Endothelial cell of umbilical vein (primary cell): Measurements from ENCODE around the gene DIP2B. TPM values are rescaled to one million over a fixed set of nuclear protein-coding genes. Genes with fewer than 3 reads are reported as not detected.

Experiments
- BruUV-seq: library from RNA; stranded (reverse); fragments of 400-500 nt; replicated peaks from 2 replicates; lab custom pipeline; 2021; lab: Mats Ljungman, UMichigan
- CTCF ChIA-PET: fragments of 300-600, 350-600 bp; sonication (Branson Sonifier 250); formaldehyde crosslinking; loops from one replicate; lab custom pipeline; 2021; ENCODE audit warnings: antibody characterized with exemption, inconsistent platforms; lab: Charles Lee
- POLR2A ChIA-PET: fragments of 300-600, 350-600 bp; sonication (Branson Sonifier 250); formaldehyde crosslinking; loops from one replicate; lab custom pipeline; 2021; ENCODE audit warnings: antibody characterized with exemption, inconsistent platforms; lab: Charles Lee
- DNase-seq: peaks from one replicate; pipeline ENCODE4 v3.0.0-alpha.2; 2011; ENCODE audit warnings: low read depth, low spot score
- FAIRE-seq: peaks from 2 replicates; lab custom pipeline; 2011; peaks lifted over from hg19 to GRCh38; lab: Jason Lieb, UNC
- H2AFZ ChIP-seq: 2 replicates; pipeline ENCODE4 v1.6.0; 2012; ENCODE audit warnings: low read depth, low read length, control low read depth, inconsistent platforms
- H3K27ac ChIP-seq: 2 replicates; pipeline ENCODE4 v1.5.1; 2011; ENCODE audit warnings: low read depth, mild to moderate bottlenecking, control low read depth, low read length, moderate library complexity; ENCODE audit not compliant: insufficient read depth
- H3K27me3 ChIP-seq, 2 experiments: 2 replicates each; pipeline versions ENCODE4 v1.6.0 to v1.6.1; 2011; ENCODE audit warnings: low read length in 2 of 2, mixed read lengths in 1 of 2; ENCODE audit not compliant: control insufficient read depth in 2 of 2, insufficient read depth in 2 of 2
- H3K36me3 ChIP-seq, 2 experiments: 2 replicates in 1 of 2; 3 replicates in 1 of 2; pipeline ENCODE4 v1.5.1; 2011; ENCODE audit warnings: low read length in 2 of 2, mild to moderate bottlenecking in 1 of 2, moderate library complexity in 1 of 2; ENCODE audit not compliant: control insufficient read depth in 2 of 2, insufficient read depth in 2 of 2; ENCODE audit errors: extremely low read depth in 1 of 2
- H3K4me1 ChIP-seq: 3 replicates; pipeline ENCODE4 v1.5.1; 2011; ENCODE audit warnings: mild to moderate bottlenecking, low read length; ENCODE audit not compliant: control insufficient read depth, insufficient read depth; ENCODE audit errors: extremely low read depth
- H3K4me2 ChIP-seq: 2 replicates; pipeline ENCODE4 v1.6.1; 2011; ENCODE audit warnings: low read length, control low read depth, mixed read lengths; ENCODE audit not compliant: insufficient read depth
- H3K4me3 ChIP-seq, 3 experiments: fragments of 200-600 bp in 1 of 3; sonication (generic), shearing (Covaris generic) in 1 of 3; replicated peaks in 1 of 3; 2 replicates each; pipeline ENCODE4 v1.5.1; 2011 to 2016; ENCODE audit warnings: control low read depth in 3 of 3, low read length in 3 of 3, mild to moderate bottlenecking in 2 of 3, inconsistent platforms in 1 of 3, low read depth in 1 of 3, moderate library complexity in 1 of 3; ENCODE audit not compliant: insufficient read depth in 1 of 3
- H3K79me2 ChIP-seq: 2 replicates; pipeline ENCODE4 v1.6.0; 2012; ENCODE audit warnings: low read length, inconsistent platforms; ENCODE audit not compliant: control insufficient read depth, insufficient read depth
- H3K9ac ChIP-seq: replicated peaks from 2 replicates; pipeline ENCODE3; 2011; ENCODE audit warnings: low read length, control low read depth; ENCODE audit not compliant: insufficient read depth; ENCODE audit errors: extremely low read depth
- H3K9me1 ChIP-seq: replicated peaks from 3 replicates; pipeline ENCODE4 v1.6.0; 2011; ENCODE audit warnings: mild to moderate bottlenecking, low read length; ENCODE audit not compliant: control insufficient read depth, insufficient read depth; ENCODE audit errors: extremely low read depth
- H3K9me3 ChIP-seq: replicated peaks from 2 replicates; pipeline ENCODE4 v1.5.1; 2012; ENCODE audit warnings: low read length, inconsistent platforms; ENCODE audit not compliant: control insufficient read depth, insufficient read depth
- H4K20me1 ChIP-seq: replicated peaks from 2 replicates; pipeline ENCODE3; 2011; ENCODE audit warnings: mild to moderate bottlenecking, low read length; ENCODE audit not compliant: control insufficient read depth, insufficient read depth; ENCODE audit errors: extremely low read depth
- EZH2 ChIP-seq: IDR thresholded peaks from 2 replicates; pipeline ENCODE4 v1.6.1; 2012; ENCODE audit warnings: borderline replicate concordance, low read depth, mild to moderate bottlenecking, moderate library complexity, low read length, inconsistent platforms; ENCODE audit not compliant: severe bottlenecking
- FOS ChIP-seq: IDR thresholded peaks from 2 replicates; pipeline ENCODE4 v1.6.1; 2011; ENCODE audit warnings: mild to moderate bottlenecking, low read length, moderate library complexity, borderline replicate concordance; ENCODE audit not compliant: insufficient read depth
- GATA2 ChIP-seq: IDR thresholded peaks from 2 replicates; pipeline ENCODE4 v1.7.0; 2011; ENCODE audit warnings: low read depth, mild to moderate bottlenecking, moderate library complexity, mixed read lengths, low read length; ENCODE audit not compliant: insufficient read length, insufficient read depth
- JUN ChIP-seq: IDR thresholded peaks from 2 replicates; pipeline ENCODE4 v1.6.1; 2011; ENCODE audit warnings: borderline replicate concordance, low read depth; ENCODE audit not compliant: insufficient read length, insufficient read depth
- MAX ChIP-seq: IDR thresholded peaks from 2 replicates; pipeline ENCODE4 v1.6.1; 2011; ENCODE audit not compliant: insufficient read depth, insufficient read length
- MYC ChIP-seq: IDR thresholded peaks from one replicate; pipeline ENCODE4 v1.6.1; 2011; ENCODE audit warnings: mild to moderate bottlenecking, low read depth, low read length
- POLR2A ChIP-seq: IDR thresholded peaks from 2 replicates; pipeline ENCODE4 v1.6.1; 2012; ENCODE audit warnings: low read depth, mild to moderate bottlenecking, control low read depth, low read length
- POLR2AphosphoS5 ChIP-seq: IDR thresholded peaks from 2 replicates; pipeline ENCODE4 v1.6.1; 2012; ENCODE audit warnings: low read depth, mild to moderate bottlenecking, control low read depth, low read length, moderate library complexity; ENCODE audit not compliant: insufficient read depth
- dilution Hi-C: fragments of 300-500 bp; cut with MboI; formaldehyde crosslinking; loops from one replicate; pipeline ENCODE4 v1.15.0; 2019; ENCODE audit warnings: low sequenced_read_pairs; ENCODE audit not compliant: extremely low pct_ligation_motif_present
- intact Hi-C: fragments of 100-400 bp; cut with micrococcal nuclease; formaldehyde crosslinking; loops from one replicate; pipeline ENCODE4 v1.10.0; 2022
- polyA plus RNA-seq, 4 experiments: library from polyadenylated mRNA; depleted of rRNA in 3 of 4; stranded (reverse) in 3 of 4; unstranded in 1 of 4; fragments of >200 nt; gene quantifications; 2 replicates each; pipeline versions ENCODE4 v1.2.1 to v1.2.3, GENCODE V29; 2011 to 2012; ENCODE audit warnings: missing spikeins in 1 of 4
- total RNA-seq: library from RNA; stranded (reverse); gene quantifications from 2 replicates; pipeline ENCODE4 v1.2.3, GENCODE V29; 2021

Gene DIP2B
- total and polyA plus RNA-seq, 2 donors (not counting 3 experiments of a cell fraction or from before 2014, with no cell fraction given): 14.5 to 28.0 TPM

GRCh38 chr12:50517421-50518048 is 12.8 kb downstream of the DIP2B start:
- Histone ChIP-seq H2AFZ (peak overlapping the region; percentile 29), H3K4me3 (peak overlapping the region in 1 of 3 experiments; percentile 49), H3K9ac (peak overlapping the region; percentile 49), H3K9me3 (no peaks in the 10 kb centered on the region), H3K27ac (peak overlapping the region; percentile 92), H3K4me2 (peak overlapping the region; percentile 80), H3K79me2 (peaks cover 58% of the 10 kb centered on the region), H3K9me1 (no peaks in the 10 kb centered on the region), H4K20me1 (no peaks in the 10 kb centered on the region), H3K4me1 (peaks cover 12% of the 10 kb centered on the region), H3K27me3 (no peaks in the 10 kb centered on the region), H3K36me3 (no peaks in the 10 kb centered on the region)
- DNase-seq (peak; percentile 74), FAIRE-seq (peak; percentile 70)
- TF ChIP-seq EZH2: no peak
- no peak for TF ChIP-seq POLR2A
- peak; percentile 7 for TF ChIP-seq FOS
- peak; percentile 12 for TF ChIP-seq JUN
- TF ChIP-seq MYC: no peak
- no TSS peak for BruUV-seq
- intact Hi-C loops: loop anchor here (1.0 kb wide), 1 partner anchor 11 kb away; no protein-coding TSS in a partner anchor
- CTCF ChIA-PET: interaction anchor here (0.6 to 2.0 kb wide), 9 partner anchors 10 to 469 kb away, joined by 3 to 13 read pairs (median 3); no protein-coding TSS in a partner anchor
- POLR2A ChIA-PET: interaction anchor here (0.6 kb wide), 1 partner anchor 676 kb away, joined by 3 read pairs; no protein-coding TSS in a partner anchor
- dilution Hi-C loops: no loop called here

- BruUV-seq: no TSS peak
- no peaks in the 10 kb centered on the region for H3K27me3 ChIP-seq
- TF ChIP-seq JUN (no peak), POLR2A (no peak), EZH2 (no peak), MAX (no peak), GATA2 (no peak), MYC (no peak), POLR2AphosphoS5 (no peak), FOS (peak; percentile 1)
- peak overlapping the region; percentile 49 for H3K9ac ChIP-seq
- no peak for FAIRE-seq
- dilution Hi-C loops: no loop called here
- DNase-seq: no peak
- peaks cover 58% of the 10 kb centered on the region for H3K79me2 ChIP-seq
- no peak overlapping the region for H3K4me3 ChIP-seq
- no peak overlapping the region for H2AFZ ChIP-seq
- no peaks in the 10 kb centered on the region for H3K36me3 ChIP-seq
- H4K20me1 ChIP-seq: no peaks in the 10 kb centered on the region
- ChIA-PET POLR2A (interaction anchor here (0.6 kb wide), 1 partner anchor 675 kb away, joined by 3 read pairs; no protein-coding TSS in a partner anchor), CTCF (interaction anchor here (0.6 to 2.0 kb wide), 9 partner anchors 11 to 469 kb away, joined by 3 to 13 read pairs (median 3); no protein-coding TSS in a partner anchor)
- peaks cover 12% of the 10 kb centered on the region for H3K4me1 ChIP-seq
- intact Hi-C loops: no loop called here
- H3K27ac ChIP-seq: peak overlapping the region; percentile 92
- H3K4me2 ChIP-seq: peak overlapping the region; percentile 80
- H3K9me3 ChIP-seq: no peaks in the 10 kb centered on the region
- no peaks in the 10 kb centered on the region for H3K9me1 ChIP-seq
These were observed 13.3 kb downstream of the DIP2B start for GRCh38 chr12:50518090-50518489.
